ENCODE measurements around the gene KIF25.

DNA sequence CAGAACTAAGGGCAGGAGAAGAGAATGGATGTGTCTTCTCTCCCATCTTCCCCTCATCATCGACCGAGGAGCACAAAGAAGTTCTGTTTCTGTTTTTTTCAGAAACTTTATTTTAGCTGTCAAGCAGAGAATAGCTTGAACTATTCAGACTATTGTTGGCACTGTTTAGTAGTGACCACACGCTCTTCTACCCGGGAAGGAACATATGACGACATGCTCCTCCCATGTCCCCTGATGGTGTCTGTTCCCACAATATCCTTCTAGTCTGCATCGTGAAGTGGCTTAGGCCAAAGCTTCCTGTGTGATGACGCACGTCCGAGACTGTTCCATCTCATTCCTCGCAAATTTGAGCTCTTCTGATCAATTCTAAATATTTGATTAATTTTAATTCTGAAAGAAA lies 27.2 kb upstream of the KIF25 start:
- TF ChIP-seq POLR2A (IDR thresholded peaks at IDR 0.05) (no peak), CTCF (IDR thresholded peaks at IDR 0.05) (no peak), POLR2AphosphoS5 (IDR thresholded peaks at IDR 0.05) (no peak), EP300 (IDR thresholded peaks at IDR 0.05) (no peak)
